GM23338 (cell line): ENCODE data around the gene HIVEP3. TPM values are rescaled to one million over a fixed set of nuclear protein-coding genes. Genes with fewer than 3 reads are reported as not detected.

Experiments
- ATAC-seq: fragments of 200-7000 bp; cut with Tn5 transposase; 3 replicates; pipeline ENCODE4 v1.9.1; 2020
- DNase-seq: peaks from one replicate; pipeline ENCODE4 v3.0.0-alpha.2; 2015; ENCODE audit warnings: low spot score
- H2AFZ ChIP-seq: fragments of 200-600 bp; sonication (generic); 2 replicates; pipeline ENCODE4 v1.8.0; 2016; ENCODE audit warnings: antibody characterized with exemption, mild to moderate bottlenecking, moderate library complexity
- H3F3A ChIP-seq: fragments of 200-600 bp; sonication (generic); replicated peaks from 2 replicates; pipeline ENCODE4 v1.8.0; 2017; ENCODE audit warnings: antibody characterized with exemption, mixed run types, low read depth
- H3K27ac ChIP-seq: fragments of 200-600 bp; sonication (generic); 2 replicates; pipeline ENCODE4 v1.6.1; 2016; ENCODE audit warnings: low read depth
- H3K27me3 ChIP-seq: fragments of 200-600 bp; sonication (generic); 2 replicates; pipeline ENCODE4 v1.8.0; 2016; ENCODE audit warnings: mild to moderate bottlenecking, mixed run types, moderate library complexity; ENCODE audit not compliant: insufficient read depth
- H3K36me3 ChIP-seq: fragments of 200-600 bp; sonication (generic); 2 replicates; pipeline ENCODE4 v1.8.0; 2016; ENCODE audit warnings: mild to moderate bottlenecking; ENCODE audit not compliant: insufficient read depth
- H3K4me1 ChIP-seq: fragments of 200-600 bp; sonication (generic); 2 replicates; pipeline ENCODE4 v1.8.0; 2016; ENCODE audit warnings: mild to moderate bottlenecking, moderate library complexity; ENCODE audit not compliant: insufficient read depth
- H3K4me2 ChIP-seq: fragments of 200-600 bp; sonication (generic); 2 replicates; pipeline ENCODE4 v1.7.1; 2017; ENCODE audit warnings: mixed run types
- H3K4me3 ChIP-seq: fragments of 200-600 bp; sonication (generic); 2 replicates; pipeline ENCODE4 v1.6.1; 2016; ENCODE audit warnings: mixed run types
- H3K79me2 ChIP-seq: fragments of 200-600 bp; sonication (generic); replicated peaks from 2 replicates; pipeline ENCODE4 v1.8.0; 2017; ENCODE audit warnings: mild to moderate bottlenecking; ENCODE audit not compliant: insufficient read depth
- H3K9me2 ChIP-seq: fragments of 200-600 bp; sonication (generic); 2 replicates; pipeline ENCODE4 v1.8.0; 2017; ENCODE audit not compliant: insufficient read depth
- H4K20me1 ChIP-seq: fragments of 200-600 bp; sonication (generic); replicated peaks from 2 replicates; pipeline ENCODE4 v1.8.0; 2017; ENCODE audit warnings: mild to moderate bottlenecking; ENCODE audit not compliant: insufficient read depth
- H3K27ac Mint-ChIP-seq: 2 replicates; pipeline ENCODE4 v1.8.0; 2020; ENCODE audit warnings: inconsistent platforms, mild to moderate bottlenecking, moderate library complexity, mixed read lengths
- H3K27me3 Mint-ChIP-seq: 3 replicates; pipeline ENCODE4 v1.8.0; 2022; ENCODE audit warnings: low read depth, mild to moderate bottlenecking, moderate library complexity, mixed read lengths, inconsistent platforms; ENCODE audit not compliant: insufficient read depth, poor library complexity
- H3K36me3 Mint-ChIP-seq: 3 replicates; pipeline ENCODE4 v1.8.0; 2021; ENCODE audit warnings: low read depth, mild to moderate bottlenecking, inconsistent platforms, moderate library complexity, mixed read lengths
- H3K4me1 Mint-ChIP-seq: 3 replicates; pipeline ENCODE4 v1.8.0; 2020; ENCODE audit warnings: mild to moderate bottlenecking, inconsistent platforms, mixed read lengths
- H3K4me3 Mint-ChIP-seq: 3 replicates; pipeline ENCODE4 v1.8.0; 2021; ENCODE audit warnings: moderate library complexity, mild to moderate bottlenecking, inconsistent platforms, mixed read lengths
- H3K9me3 Mint-ChIP-seq: 3 replicates; pipeline ENCODE4 v1.8.0; 2020; ENCODE audit warnings: moderate library complexity, mild to moderate bottlenecking, inconsistent platforms, mixed read lengths
- CREB1 ChIP-seq: fragments of 250-450 bp; sonication (Bioruptor Pico); IDR thresholded peaks from 2 replicates; pipeline ENCODE4 v1.5.0; 2020; ENCODE audit warnings: low read depth, mild to moderate bottlenecking, moderate library complexity
- EZH2phosphoT487 ChIP-seq: fragments of 200-600 bp; sonication (generic); IDR thresholded peaks from one replicate; pipeline ENCODE4 v1.8.1; 2018; ENCODE audit warnings: antibody characterized with exemption; ENCODE audit not compliant: unreplicated experiment
- JUNB ChIP-seq: IDR thresholded peaks from one replicate; pipeline ENCODE4 v1.6.1; 2016; ENCODE audit warnings: antibody characterized with exemption; ENCODE audit not compliant: unreplicated experiment
- NANOG ChIP-seq: IDR thresholded peaks from 2 replicates; pipeline ENCODE4 v1.6.1; 2016; ENCODE audit warnings: antibody characterized with exemption, borderline replicate concordance
- POLR2AphosphoS5 ChIP-seq: IDR thresholded peaks from 2 replicates; pipeline ENCODE4 v1.6.1; 2016; ENCODE audit warnings: antibody characterized with exemption, low read depth
- STAT1 ChIP-seq: IDR thresholded peaks from one replicate; pipeline ENCODE4 v1.6.1; 2016; ENCODE audit warnings: antibody characterized with exemption; ENCODE audit not compliant: unreplicated experiment
- ZNF114 ChIP-seq: fragments of 250-450 bp; sonication (Bioruptor Pico); IDR thresholded peaks from 2 replicates; pipeline ENCODE4 v1.5.0; 2020; ENCODE audit warnings: mild to moderate bottlenecking, moderate library complexity
- ZNF331 ChIP-seq: fragments of 250-450 bp; sonication (Bioruptor Pico); IDR thresholded peaks from 2 replicates; pipeline ENCODE4 v1.5.0; 2020; ENCODE audit warnings: low read depth, mild to moderate bottlenecking, moderate library complexity
- ZNF462 ChIP-seq: fragments of 250-450 bp; sonication (Bioruptor Pico); IDR thresholded peaks from 2 replicates; pipeline ENCODE4 v1.5.0; 2020; ENCODE audit warnings: mild to moderate bottlenecking, moderate library complexity
- polyA plus RNA-seq: library from polyadenylated mRNA; unstranded; fragments of >200 nt; fragmentation: Nextera tagmentation; extraction: Ambion mirVana; gene quantifications from 2 replicates; pipeline ENCODE4 v1.2.1, GENCODE V29; 2016
- total RNA-seq: library from RNA; depleted of rRNA; stranded (reverse); fragments of >200 nt; shearing (Covaris generic); gene quantifications from 2 replicates; pipeline ENCODE4 v1.2.3, GENCODE V29; 2014
- TF ChIP-seq, protein P1 (sequence below): IDR thresholded peaks from 2 replicates; pipeline ENCODE4 v1.6.1; 2016; ENCODE audit warnings: antibody characterized with exemption
- TF ChIP-seq, protein P2 (sequence below), 2 experiments: fragments of 200-600 bp in 1 of 2; sonication (generic) in 1 of 2; conservative IDR thresholded peaks; 2 replicates each; pipeline versions ENCODE4 v1.5.1 to v1.6.1; 2016 to 2017; ENCODE audit warnings: antibody characterized with exemption in 2 of 2, low read depth in 2 of 2, mild to moderate bottlenecking in 2 of 2, moderate library complexity in 1 of 2

The HIVEP3 gene
- total and polyA plus RNA-seq, 2 experiments from 2014 or later: 0.14 to 0.24 TPM

DNA sequence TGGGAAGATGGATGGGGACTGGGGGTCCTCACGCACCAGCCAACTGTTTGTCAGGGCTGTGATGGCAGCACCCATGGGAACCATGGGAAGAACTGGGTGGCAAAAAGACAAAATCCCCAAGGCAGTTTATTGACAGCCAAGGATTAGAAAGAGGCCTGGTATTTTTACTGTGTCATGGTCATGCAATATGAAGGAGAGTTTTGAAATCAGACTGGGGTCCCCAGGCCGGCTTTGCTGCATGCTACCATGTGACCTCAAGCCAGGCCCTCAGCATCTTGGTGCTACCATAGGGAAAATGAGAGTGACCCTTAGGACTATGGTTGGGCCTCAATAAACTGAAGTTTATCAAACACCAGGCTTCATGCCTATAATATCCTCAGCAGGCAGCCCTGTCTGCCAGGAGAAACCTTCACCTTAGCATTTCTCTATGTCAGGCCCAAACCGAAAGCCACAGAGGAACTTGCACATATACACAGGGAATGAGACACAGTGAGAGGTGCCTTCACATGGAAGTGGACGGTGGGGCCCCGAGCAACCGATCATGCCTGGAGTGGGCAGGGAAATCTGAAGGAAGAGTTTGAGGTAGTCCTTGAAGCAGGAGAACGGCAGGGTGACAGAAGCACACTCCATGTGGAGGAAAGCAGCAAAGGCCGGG lies 203.2 kb downstream of the HIVEP3 start:
- Histone ChIP-seq H3K79me2 (no peaks in the 10 kb centered on the region), H3K4me1 (no peaks in the 10 kb centered on the region), H2AFZ (no peak overlapping the region), H3F3A (no peaks in the 10 kb centered on the region), H3K9me2 (0 out of 2 replicates have a peak, but pooled peaks cover 6% of the 10 kb centered on the region), H3K4me2 (no peak overlapping the region), H3K27me3 (no peaks in the 10 kb centered on the region), H3K27ac (no peak overlapping the region), H3K4me3 (no peak overlapping the region), H4K20me1 (no peaks in the 10 kb centered on the region), H3K36me3 (no peaks in the 10 kb centered on the region)
- TF ChIP-seq JUNB: no peak
- TF ChIP-seq, protein P1, sequence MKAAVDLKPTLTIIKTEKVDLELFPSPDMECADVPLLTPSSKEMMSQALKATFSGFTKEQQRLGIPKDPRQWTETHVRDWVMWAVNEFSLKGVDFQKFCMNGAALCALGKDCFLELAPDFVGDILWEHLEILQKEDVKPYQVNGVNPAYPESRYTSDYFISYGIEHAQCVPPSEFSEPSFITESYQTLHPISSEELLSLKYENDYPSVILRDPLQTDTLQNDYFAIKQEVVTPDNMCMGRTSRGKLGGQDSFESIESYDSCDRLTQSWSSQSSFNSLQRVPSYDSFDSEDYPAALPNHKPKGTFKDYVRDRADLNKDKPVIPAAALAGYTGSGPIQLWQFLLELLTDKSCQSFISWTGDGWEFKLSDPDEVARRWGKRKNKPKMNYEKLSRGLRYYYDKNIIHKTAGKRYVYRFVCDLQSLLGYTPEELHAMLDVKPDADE: no peak
- TF ChIP-seq CREB1 (CRISPR knock-in tag): no peak
- no peak for TF ChIP-seq NANOG
- no peak for TF ChIP-seq POLR2AphosphoS5
- no peak for TF ChIP-seq ZNF331 (CRISPR knock-in tag)
- TF ChIP-seq ZNF462 (CRISPR knock-in tag): no peak
- TF ChIP-seq EZH2phosphoT487: no peak
- TF ChIP-seq, protein P2, sequence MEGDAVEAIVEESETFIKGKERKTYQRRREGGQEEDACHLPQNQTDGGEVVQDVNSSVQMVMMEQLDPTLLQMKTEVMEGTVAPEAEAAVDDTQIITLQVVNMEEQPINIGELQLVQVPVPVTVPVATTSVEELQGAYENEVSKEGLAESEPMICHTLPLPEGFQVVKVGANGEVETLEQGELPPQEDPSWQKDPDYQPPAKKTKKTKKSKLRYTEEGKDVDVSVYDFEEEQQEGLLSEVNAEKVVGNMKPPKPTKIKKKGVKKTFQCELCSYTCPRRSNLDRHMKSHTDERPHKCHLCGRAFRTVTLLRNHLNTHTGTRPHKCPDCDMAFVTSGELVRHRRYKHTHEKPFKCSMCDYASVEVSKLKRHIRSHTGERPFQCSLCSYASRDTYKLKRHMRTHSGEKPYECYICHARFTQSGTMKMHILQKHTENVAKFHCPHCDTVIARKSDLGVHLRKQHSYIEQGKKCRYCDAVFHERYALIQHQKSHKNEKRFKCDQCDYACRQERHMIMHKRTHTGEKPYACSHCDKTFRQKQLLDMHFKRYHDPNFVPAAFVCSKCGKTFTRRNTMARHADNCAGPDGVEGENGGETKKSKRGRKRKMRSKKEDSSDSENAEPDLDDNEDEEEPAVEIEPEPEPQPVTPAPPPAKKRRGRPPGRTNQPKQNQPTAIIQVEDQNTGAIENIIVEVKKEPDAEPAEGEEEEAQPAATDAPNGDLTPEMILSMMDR (conservative IDR thresholded peaks at IDR 0.05; ENCODE audit: low read depth in 2 of 2): no peak
- no peak for TF ChIP-seq STAT1
- no peak for TF ChIP-seq ZNF114 (CRISPR knock-in tag)
- DNase-seq: no peak
- Mint-ChIP-seq H3K4me3 (no peak overlapping the region), H3K4me1 (peaks cover 12% of the 10 kb centered on the region), H3K36me3 (no peaks in the 10 kb centered on the region; the same call in 2 of the 3 replicates), H3K27ac (no peak overlapping the region), H3K9me3 (no peaks in the 10 kb centered on the region), H3K27me3 (peaks cover 9% of the 10 kb centered on the region)
- no peak for ATAC-seq
